Trophoblast cell (in vitro differentiated cells and primary cell): ENCODE data around the gene SEMA6A.
A peak's percentile ranks its signal among the peaks of the same experiment; 100 is the strongest.

Source experiments
- DNase-seq, 2 donors: peaks; one replicate each; pipeline ENCODE4 v3.0.0-alpha.2; 2016
- H2AFZ ChIP-seq: 2 replicates; pipeline ENCODE4 v1.6.1; 2013; ENCODE audit warnings: low read length, moderate library complexity, mild to moderate bottlenecking; ENCODE audit not compliant: insufficient read depth, poor library complexity
- H2AK5ac ChIP-seq: 2 replicates; pipeline ENCODE4 v1.6.1; 2013; ENCODE audit warnings: mild to moderate bottlenecking, low read length
- H2BK120ac ChIP-seq: 2 replicates; pipeline ENCODE4 v1.6.1; 2013; ENCODE audit warnings: low read length, mild to moderate bottlenecking, moderate library complexity; ENCODE audit not compliant: insufficient read depth, poor library complexity
- H2BK12ac ChIP-seq: 2 replicates; pipeline ENCODE4 v1.6.1; 2013; ENCODE audit warnings: mild to moderate bottlenecking, low read length, moderate library complexity
- H2BK5ac ChIP-seq: 2 replicates; pipeline ENCODE4 v1.6.1; 2013; ENCODE audit warnings: low read length, low read depth, moderate library complexity, mild to moderate bottlenecking; ENCODE audit not compliant: poor library complexity
- H3K14ac ChIP-seq: 2 replicates; pipeline ENCODE4 v1.6.1; 2013; ENCODE audit warnings: mild to moderate bottlenecking, low read length
- H3K18ac ChIP-seq: 2 replicates; pipeline ENCODE4 v1.6.1; 2013; ENCODE audit warnings: mild to moderate bottlenecking, low read length
- H3K23ac ChIP-seq: 2 replicates; pipeline ENCODE4 v1.6.1; 2013; ENCODE audit warnings: low read length
- H3K27ac ChIP-seq: 2 replicates; pipeline ENCODE4 v1.5.1; 2013; ENCODE audit warnings: low read depth, mild to moderate bottlenecking, inconsistent platforms, low read length, moderate library complexity
- H3K27me3 ChIP-seq: 2 replicates; pipeline ENCODE4 v1.6.1; 2013; ENCODE audit warnings: inconsistent platforms, mild to moderate bottlenecking, low read length, moderate library complexity; ENCODE audit not compliant: insufficient read depth
- H3K36me3 ChIP-seq, 2 experiments: 1 replicate in 1 of 2; 2 replicates in 1 of 2; pipeline ENCODE4 v1.6.1; 2013; ENCODE audit warnings: low read length in 2 of 2, mild to moderate bottlenecking in 2 of 2, moderate library complexity in 1 of 2; ENCODE audit not compliant: insufficient read depth in 2 of 2, control insufficient read depth in 1 of 2
- H3K4ac ChIP-seq: 2 replicates; pipeline ENCODE4 v1.6.1; 2013; ENCODE audit warnings: low read depth, mild to moderate bottlenecking, low read length, moderate library complexity
- H3K4me1 ChIP-seq, 2 experiments: 1 replicate in 1 of 2; 2 replicates in 1 of 2; pipeline ENCODE4 v1.6.1; 2013; ENCODE audit warnings: low read length in 2 of 2, mild to moderate bottlenecking in 2 of 2, moderate library complexity in 1 of 2; ENCODE audit not compliant: insufficient read depth in 2 of 2, control insufficient read depth in 1 of 2
- H3K4me2 ChIP-seq: 2 replicates; pipeline ENCODE4 v1.6.1; 2013; ENCODE audit warnings: inconsistent platforms, mild to moderate bottlenecking, low read length, moderate library complexity
- H3K4me3 ChIP-seq: 2 replicates; pipeline ENCODE4 v1.5.1; 2013; ENCODE audit warnings: mild to moderate bottlenecking, low read depth, low read length, inconsistent platforms
- H3K79me1 ChIP-seq: one replicate; pipeline ENCODE4 v1.6.1; 2013; ENCODE audit warnings: low read length
- H3K79me2 ChIP-seq: 2 replicates; pipeline ENCODE4 v1.6.1; 2013; ENCODE audit warnings: low read length, mild to moderate bottlenecking; ENCODE audit not compliant: control insufficient read depth, insufficient read depth, poor library complexity
- H3K9ac ChIP-seq: 2 replicates; pipeline ENCODE4 v1.6.1; 2013; ENCODE audit warnings: mild to moderate bottlenecking, low read length
- H3K9me3 ChIP-seq: 2 replicates; pipeline ENCODE4 v1.6.1; 2013; ENCODE audit warnings: low read depth, mild to moderate bottlenecking, control low read depth, inconsistent platforms, low read length; ENCODE audit not compliant: insufficient read depth
- H4K12ac ChIP-seq: 2 replicates; pipeline ENCODE4 v1.6.1; 2013; ENCODE audit warnings: low read depth, mild to moderate bottlenecking, low read length, moderate library complexity
- H4K8ac ChIP-seq: 2 replicates; pipeline ENCODE4 v1.6.1; 2013; ENCODE audit warnings: low read depth, mild to moderate bottlenecking, low read length, moderate library complexity
- H4K91ac ChIP-seq: one replicate; pipeline ENCODE4 v1.6.1; 2013; ENCODE audit warnings: low read depth, mild to moderate bottlenecking, low read length, moderate library complexity
- whole genome bisulfite sequencing: extraction: QIAGEN DNeasy Blood & Tissue Kit; methylation state at CpG from one replicate; pipeline ENCODE4 v1.1.7; 2013; ENCODE audit warnings: missing lambda C conversion rate; ENCODE audit not compliant: insufficient read length, insufficient coverage; ENCODE audit errors: extremely low coverage; 5-methylcytosine and 5-hydroxymethylcytosine counted together

The SEMA6A gene

GRCh38 chr5:116531117-116531516, 43.5 kb downstream of the SEMA6A start:
- Histone ChIP-seq H2BK5ac (no peak overlapping the region), H2AK5ac (no peak overlapping the region), H2BK120ac (no peak overlapping the region), H3K4me3 (no peak overlapping the region), H3K4me1 (peaks cover 8 to 18% of the 10 kb centered on the region in 2 experiments), H3K79me1 (no peaks in the 10 kb centered on the region), H3K4me2 (no peak overlapping the region), H3K36me3 (no peaks in the 10 kb centered on the region), H3K27ac (peak overlapping the region; percentile 26), H3K18ac (no peak overlapping the region), H2AFZ (no peak overlapping the region), H2BK12ac (no peak overlapping the region), H3K79me2 (peaks cover 20% of the 10 kb centered on the region), H3K4ac (peak overlapping the region; percentile 51), H3K9me3 (no peaks in the 10 kb centered on the region), H4K12ac (no peak overlapping the region), H4K91ac (no peak overlapping the region), H4K8ac (no peak overlapping the region), H3K14ac (no peak overlapping the region), H3K9ac (no peak overlapping the region), H3K23ac (no peak overlapping the region), H3K27me3 (no peaks in the 10 kb centered on the region)
- no peak for DNase-seq
- WGBS: no CpG with 5 or more reads among the region's 5 CpGs

- no peak overlapping the region for H2AK5ac ChIP-seq
- no peak overlapping the region for H4K91ac ChIP-seq
- H3K9me3 ChIP-seq: no peaks in the 10 kb centered on the region
- H3K4me3 ChIP-seq: no peak overlapping the region
- H3K9ac ChIP-seq: no peak overlapping the region
- no peak overlapping the region for H3K14ac ChIP-seq
- H3K79me2 ChIP-seq: peaks cover 20% of the 10 kb centered on the region
- no peak overlapping the region for H2BK5ac ChIP-seq
- no peak overlapping the region for H3K27ac ChIP-seq
- H4K12ac ChIP-seq: no peak overlapping the region
- no peak overlapping the region for H3K23ac ChIP-seq
- no peak overlapping the region for H3K4ac ChIP-seq
- no peaks in the 10 kb centered on the region for H3K79me1 ChIP-seq
- no peaks in the 10 kb centered on the region for H3K36me3 ChIP-seq
- H3K27me3 ChIP-seq: no peaks in the 10 kb centered on the region
- peaks cover 8 to 18% of the 10 kb centered on the region in 2 experiments for H3K4me1 ChIP-seq
- no peak overlapping the region for H2BK12ac ChIP-seq
- H3K4me2 ChIP-seq: no peak overlapping the region
- H3K18ac ChIP-seq: no peak overlapping the region
- no peak overlapping the region for H2AFZ ChIP-seq
- H2BK120ac ChIP-seq: no peak overlapping the region
- no peak for DNase-seq
- H4K8ac ChIP-seq: no peak overlapping the region
- WGBS: no CpG with 5 or more reads among the region's 4 CpGs
These were observed 44.3 kb downstream of the SEMA6A start for GRCh38 chr5:116530276-116530675.

- peaks cover 5 to 14% of the 10 kb centered on the region in 2 experiments for H3K4me1 ChIP-seq
- no peak overlapping the region for H2BK12ac ChIP-seq
- no peaks in the 10 kb centered on the region for H3K9me3 ChIP-seq
- no peaks in the 10 kb centered on the region for H3K36me3 ChIP-seq
- no peak overlapping the region for H3K4me2 ChIP-seq
- H4K91ac ChIP-seq: no peak overlapping the region
- no peak overlapping the region for H2AFZ ChIP-seq
- peaks cover 17% of the 10 kb centered on the region for H3K79me2 ChIP-seq
- no peak overlapping the region for H3K4me3 ChIP-seq
- H3K79me1 ChIP-seq: no peaks in the 10 kb centered on the region
- no peak overlapping the region for H3K27ac ChIP-seq
- H3K18ac ChIP-seq: no peak overlapping the region
- H3K23ac ChIP-seq: no peak overlapping the region
- H4K8ac ChIP-seq: no peak overlapping the region
- no CpG with 5 or more reads among the region's 4 CpGs for WGBS
- no peak overlapping the region for H2AK5ac ChIP-seq
- no peak overlapping the region for H3K14ac ChIP-seq
- H4K12ac ChIP-seq: no peak overlapping the region
- no peak overlapping the region for H2BK5ac ChIP-seq
- no peaks in the 10 kb centered on the region for H3K27me3 ChIP-seq
- no peak overlapping the region for H3K9ac ChIP-seq
- peak overlapping the region; percentile 53 for H3K4ac ChIP-seq
- H2BK120ac ChIP-seq: no peak overlapping the region
- no peak for DNase-seq
These were observed 45.0 kb downstream of the SEMA6A start for GRCh38 chr5:116529615-116530014.

GRCh38 chr5:116528519-116529234, 45.9 kb downstream of the SEMA6A start:
- Histone ChIP-seq H2BK5ac (no peak overlapping the region), H3K9me3 (no peaks in the 10 kb centered on the region), H4K91ac (no peak overlapping the region), H2AK5ac (no peak overlapping the region), H3K79me2 (peaks cover 11% of the 10 kb centered on the region), H3K4me1 (peaks cover 0 to 9% of the 10 kb centered on the region in 2 experiments), H3K36me3 (no peaks in the 10 kb centered on the region), H4K8ac (no peak overlapping the region), H3K14ac (no peak overlapping the region), H2AFZ (no peak overlapping the region), H3K27ac (no peak overlapping the region), H2BK120ac (no peak overlapping the region), H3K9ac (no peak overlapping the region), H3K4me3 (no peak overlapping the region), H3K4ac (peak overlapping the region; percentile 95), H3K4me2 (no peak overlapping the region), H4K12ac (no peak overlapping the region), H3K23ac (no peak overlapping the region), H3K18ac (no peak overlapping the region), H2BK12ac (no peak overlapping the region), H3K27me3 (no peaks in the 10 kb centered on the region), H3K79me1 (no peaks in the 10 kb centered on the region)
- no CpG with 5 or more reads among the region's 7 CpGs for WGBS
- DNase-seq: no peak
